NCI-H1436 treated with DMSO at 0.1 percent for 48 hours (cell line): ENCODE measurements around the gene SLC1A1.
"Not testable (repeated sequence)": the region's sequence is repeated elsewhere in the genome, so short reads cannot be mapped to it uniquely, and the experiment has no call there.

Source experiments
- DNase-seq: peaks from one replicate; lab custom pipeline; 2025; lab: John Stamatoyannopoulos, UW

SLC1A1 gene

DNA sequence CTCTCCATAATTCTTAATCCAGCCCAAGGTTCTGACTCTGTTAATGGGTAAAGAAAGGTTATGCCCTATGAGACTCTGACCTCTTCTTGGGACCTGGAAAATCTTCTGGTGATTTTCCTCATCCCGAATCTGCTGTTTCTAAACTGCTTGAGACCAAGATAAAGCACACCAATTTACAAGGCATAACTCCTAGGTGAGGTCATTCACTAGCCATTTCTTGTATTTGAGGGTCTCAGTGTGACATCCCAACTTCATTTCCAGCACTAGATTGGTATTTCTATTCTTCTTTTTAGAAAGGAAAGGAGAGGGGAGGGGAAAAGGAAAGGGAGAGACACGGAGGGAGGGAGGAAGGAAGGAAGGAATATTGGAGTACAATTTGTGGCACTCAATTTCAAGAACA, 51.6 kb downstream of the SLC1A1 start:
- DNase-seq, result no peak

DNA sequence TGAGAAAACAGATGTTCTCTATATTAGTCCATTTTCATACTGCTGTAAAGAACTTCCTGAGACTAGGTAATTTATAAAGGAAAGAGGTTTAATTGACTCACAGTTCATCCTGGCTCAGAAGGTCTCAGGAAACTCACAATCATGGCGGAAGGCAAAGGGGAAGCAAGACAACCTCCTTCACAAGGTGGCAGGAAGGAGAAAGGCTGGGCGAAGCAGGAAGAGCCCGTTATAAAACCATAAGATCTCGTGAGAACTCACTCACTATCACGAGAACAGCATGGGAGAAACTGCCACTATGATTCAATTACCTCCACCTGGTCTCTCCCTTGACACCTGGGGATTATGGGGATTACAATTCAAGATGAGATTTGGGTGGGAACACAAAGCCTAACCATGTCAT, 54.4 kb downstream of the SLC1A1 start:
- not testable (repeated sequence) for DNase-seq

DNA sequence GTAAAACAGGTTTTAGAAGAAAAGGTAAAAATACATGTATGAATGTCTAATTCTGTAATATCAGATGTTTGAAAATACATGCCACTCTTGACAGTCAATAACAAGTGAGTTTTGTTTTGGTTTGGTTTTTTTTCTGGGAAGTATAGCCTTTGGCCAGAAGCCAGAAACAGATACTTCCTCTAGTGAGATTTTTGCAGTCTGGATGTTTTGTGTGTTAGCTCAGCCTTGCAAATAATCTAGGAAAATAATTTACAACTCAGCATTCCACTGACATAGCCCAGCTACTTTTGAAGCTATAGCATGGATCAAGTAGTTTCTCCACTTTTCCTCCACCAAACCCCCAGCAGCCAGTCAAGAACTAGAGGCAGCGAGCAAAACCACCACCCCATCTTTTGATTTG, 56.7 kb downstream of the SLC1A1 start:
- DNase-seq, result no peak

DNA sequence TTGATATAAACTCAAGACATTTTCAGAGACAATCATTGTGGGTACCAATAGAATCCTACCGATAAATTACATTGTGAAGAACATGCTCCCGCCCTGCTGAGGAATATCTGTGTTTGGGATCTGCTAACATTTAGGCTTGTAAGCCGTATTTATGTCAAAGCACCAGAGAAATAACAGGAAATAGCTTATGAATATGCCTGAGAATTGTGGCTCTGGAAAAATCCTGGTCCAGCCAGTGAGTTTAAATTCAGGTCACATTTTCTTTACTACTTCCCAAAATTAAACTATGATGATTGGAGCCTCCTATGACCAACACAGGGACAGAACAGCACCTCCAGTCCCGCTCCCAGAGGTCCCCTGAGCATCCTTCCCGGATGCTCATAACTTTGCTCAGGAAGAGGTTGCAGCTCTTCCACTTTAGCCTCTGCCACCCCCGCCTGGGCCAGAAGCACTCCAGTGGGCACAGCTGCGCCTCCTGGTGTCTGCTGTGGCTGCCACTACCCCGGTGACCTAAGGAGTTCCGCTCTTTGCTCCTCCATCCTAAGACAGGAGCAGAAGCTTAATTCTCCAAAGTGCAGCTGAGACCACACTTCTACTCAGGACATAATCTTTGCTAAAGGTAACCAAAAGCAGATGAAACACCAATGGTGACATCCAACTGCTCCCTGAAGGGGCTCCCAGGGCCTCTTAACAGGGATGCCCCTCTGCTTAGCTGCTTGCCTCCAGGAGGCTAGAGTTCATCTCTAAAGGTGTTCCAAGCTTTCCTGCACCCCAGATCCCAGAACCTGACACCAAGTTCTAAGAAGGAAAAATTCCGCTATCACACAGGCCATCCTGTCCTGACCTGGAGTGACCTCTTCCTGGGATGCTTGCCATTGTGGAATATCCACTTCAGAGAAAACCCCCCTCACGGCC, 58.8 kb downstream of the SLC1A1 start:
- no peak for DNase-seq

DNA sequence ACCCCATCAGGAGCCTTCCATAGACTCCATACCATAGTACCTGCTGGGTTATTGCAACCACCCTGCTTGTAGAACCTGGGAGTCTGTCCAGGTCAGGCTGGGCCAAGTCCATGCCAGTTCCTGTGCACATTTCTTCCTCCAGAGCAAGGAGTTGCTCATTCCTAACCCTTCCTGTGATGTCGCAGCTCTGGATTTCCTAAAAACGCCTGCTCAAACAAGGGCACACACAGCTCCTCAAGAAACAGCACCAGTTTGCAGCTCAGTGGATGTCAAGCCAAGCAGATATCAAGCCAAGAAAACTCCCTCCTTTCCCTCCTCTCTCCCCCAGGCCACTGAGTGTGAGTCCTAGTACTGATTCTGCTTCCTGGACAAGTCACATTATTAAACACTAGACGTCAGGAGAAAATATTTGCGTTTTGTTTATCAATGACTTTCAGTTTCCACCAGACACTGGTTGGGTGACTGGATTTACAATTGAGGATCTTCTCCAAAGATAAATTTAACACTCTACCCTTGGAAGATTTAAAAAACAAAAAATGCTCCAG, 59.6 kb downstream of the SLC1A1 start:
- no peak for DNase-seq

DNA sequence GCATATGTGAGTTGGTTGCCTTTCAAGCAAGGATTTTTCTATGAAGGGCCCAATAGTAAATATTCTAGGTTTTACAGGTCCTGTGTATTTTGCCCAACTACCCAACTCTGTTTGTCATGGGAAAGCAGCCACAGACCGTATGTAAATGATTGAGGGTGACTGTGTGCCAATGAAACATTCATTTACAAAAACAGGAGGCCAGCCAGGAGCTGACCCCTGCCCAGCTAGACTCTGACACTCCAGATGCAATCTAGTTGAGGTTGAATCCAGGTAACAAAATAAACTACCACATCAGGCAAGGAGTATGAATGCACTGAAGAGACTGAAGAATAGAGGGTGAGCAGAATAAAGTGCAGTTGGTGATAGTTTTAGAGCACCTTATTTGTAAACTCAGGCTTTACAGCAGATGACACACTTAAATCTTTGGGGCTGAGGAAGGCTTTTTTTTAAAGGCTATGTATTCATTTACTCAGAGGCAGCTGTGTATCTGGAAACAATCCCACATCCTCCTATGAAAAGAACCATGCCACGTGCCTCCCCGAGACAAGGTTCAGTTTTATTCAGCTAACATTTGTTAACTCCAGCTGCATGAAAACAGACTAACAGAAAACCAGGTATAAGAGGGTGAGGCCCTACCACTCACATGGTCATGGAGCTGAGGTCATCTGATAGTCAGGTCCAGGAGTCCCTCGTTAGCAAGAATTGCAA, 60.7 kb downstream of the SLC1A1 start:
- no peak for DNase-seq

DNA sequence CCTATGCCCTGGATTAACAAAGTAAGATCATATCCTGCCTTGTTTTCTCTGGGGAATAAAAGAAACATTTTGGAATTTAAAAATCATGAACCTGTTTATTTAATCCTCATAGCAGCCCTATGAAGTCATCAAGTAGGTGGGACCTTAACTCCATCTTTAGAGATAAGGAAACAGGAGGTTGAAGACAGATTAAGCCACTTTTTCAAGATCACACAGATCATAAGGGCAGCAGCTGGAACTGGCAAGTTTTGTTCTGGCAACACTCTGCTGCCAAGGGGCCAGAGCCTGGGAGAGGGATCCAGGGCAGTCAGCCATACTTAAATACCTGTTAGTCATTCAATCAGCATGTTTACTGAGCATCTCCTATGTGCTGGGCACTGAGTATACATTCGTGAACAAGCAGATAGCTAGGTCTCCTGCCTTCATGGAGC, 63.7 kb downstream of the SLC1A1 start:
- no peak for DNase-seq

DNA sequence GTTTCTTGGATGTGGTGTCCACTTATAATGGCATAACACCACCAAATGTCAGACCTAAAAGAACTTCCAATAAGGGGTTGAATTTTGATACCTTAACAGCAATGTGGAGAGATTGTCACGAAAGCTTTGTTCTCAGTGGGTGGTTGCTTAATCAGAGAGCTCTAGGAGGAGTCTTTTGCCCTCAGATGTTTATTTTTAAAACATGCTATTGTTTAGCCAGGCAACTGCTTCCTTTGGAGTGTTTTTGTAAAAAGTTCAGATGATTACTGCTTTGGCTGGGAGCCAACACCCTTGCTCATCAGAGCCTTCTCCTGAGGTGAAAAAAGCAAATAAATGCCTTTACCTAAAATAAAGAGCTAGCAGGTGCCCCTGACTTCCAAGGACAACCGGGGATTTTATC, 65.0 kb downstream of the SLC1A1 start:
- DNase-seq, result no peak

DNA sequence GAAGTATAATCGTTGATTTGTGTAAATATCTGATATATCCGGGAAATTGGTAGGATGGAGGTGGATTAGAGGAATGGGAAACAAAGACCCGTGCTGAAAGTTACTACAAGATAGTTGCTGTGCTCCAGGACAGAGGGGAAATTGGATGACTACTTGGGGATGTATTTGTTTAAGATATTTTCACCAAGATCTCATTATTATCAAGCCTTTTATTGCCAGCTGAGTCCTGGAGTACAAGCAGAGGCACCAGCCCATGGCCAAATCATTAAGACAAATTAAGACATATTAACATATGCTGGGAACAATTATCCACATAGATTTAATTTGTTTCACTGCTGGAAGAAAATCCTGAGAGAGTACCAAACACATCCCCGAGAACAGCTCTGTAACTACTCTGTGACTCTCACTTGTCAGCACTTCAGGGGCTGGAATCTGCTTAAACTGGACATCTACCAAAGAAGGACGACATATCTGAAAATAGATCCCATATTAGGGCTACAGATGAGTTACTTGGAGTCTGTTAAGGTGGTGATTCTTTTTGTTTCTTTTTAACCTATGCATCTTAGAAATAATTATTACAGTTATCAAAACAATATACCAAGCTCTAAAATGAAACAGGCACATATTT, 68.2 kb downstream of the SLC1A1 start:
- DNase-seq, result no peak

DNA sequence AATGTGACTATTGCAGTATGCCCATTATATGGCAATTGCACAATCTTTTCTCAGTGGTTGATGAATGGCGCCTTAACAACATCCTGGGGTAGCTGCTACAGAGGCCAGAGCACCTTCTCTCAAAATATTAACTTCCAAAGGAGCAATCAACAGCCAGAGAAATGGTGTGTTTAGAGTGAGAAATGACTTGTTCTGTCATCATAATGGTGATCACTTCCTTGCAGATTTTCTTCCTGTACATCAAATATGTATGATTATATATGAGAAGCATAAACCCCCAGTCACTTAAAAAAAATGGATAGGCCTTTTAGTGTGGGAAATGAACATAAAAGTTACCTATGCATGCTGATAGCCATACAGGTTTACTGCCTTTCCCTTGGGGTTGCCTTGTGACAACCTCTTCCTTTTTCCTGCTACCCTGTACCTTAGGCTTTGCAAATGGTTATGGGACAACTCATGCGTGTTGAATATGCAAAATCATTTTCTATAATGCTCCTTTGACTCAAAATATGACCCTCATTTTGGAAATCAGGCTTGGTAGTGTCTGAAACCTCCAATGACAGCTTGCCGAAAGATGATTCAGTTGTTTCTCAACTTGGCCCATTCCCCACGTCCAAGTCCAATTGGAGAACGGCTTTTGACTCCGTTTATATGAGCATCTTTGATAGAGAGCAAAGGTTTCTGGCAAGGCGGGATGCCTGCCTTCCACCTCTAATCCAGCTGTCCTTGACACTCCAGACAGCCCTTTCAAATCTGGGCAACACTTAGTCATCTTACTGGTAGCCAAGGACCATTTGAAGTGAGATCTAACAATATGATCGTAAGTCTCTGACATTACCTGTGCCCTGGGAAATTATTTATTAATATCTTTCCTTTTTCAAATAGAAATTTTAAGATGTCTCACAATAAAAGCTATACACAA, 69.3 kb downstream of the SLC1A1 start:
- DNase-seq, result no peak

DNA sequence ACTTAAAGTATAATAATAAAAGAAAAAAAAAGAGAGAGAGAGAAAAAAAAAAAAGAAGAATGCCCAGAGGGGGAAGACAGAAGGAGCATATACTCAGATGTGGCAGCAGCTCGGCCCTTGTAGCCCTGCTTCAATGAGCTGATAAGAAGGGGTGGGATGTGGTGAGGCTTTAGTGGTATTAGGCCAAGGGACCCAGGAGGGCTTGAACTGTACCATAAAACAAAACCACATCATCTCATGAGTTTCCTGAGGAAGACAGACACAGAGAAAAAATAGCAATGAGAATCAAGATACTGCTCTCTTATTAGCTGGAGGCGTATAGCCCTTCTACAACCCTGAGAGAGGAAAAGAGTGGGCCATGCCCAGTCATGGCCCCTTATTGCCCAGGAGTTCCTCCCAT, 72.8 kb downstream of the SLC1A1 start:
- no peak for DNase-seq

DNA sequence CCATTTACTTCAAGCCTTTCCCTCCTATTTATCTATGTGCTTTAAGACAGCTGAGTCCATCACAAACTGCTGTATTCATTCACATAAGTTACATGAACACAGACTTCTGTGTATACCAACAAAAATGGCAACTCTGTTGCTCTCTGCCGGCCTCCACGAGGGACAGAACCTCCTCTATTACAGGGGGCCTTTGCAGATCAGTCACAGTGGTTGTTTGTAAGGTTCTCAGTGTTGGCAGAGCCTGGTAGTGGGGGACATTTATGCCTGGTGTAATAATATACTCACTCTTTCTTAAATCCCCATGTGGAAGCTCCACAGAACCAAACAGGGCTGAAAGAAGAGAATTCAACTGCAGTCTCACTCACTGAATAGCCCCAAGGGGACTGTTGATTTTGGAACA, 76.5 kb downstream of the SLC1A1 start:
- no peak for DNase-seq

DNA sequence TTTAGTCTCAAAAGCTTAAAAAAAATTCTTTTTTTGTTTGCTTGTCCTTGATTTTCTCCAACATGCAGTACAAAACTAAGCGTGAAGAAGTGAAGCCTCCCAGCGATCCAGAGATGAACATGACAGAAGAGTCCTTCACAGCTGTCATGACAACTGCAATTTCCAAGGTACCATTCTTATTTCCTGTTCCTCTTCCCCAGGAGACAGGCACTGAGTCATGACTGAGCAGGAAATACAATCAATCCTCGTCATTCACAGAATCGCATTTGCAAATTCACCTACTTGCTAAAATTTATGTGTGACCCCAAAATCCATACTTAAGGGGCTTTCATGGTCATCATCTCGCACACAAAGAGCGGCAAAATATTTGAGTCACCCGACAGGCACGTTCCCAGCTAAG, 77.3 kb downstream of the SLC1A1 start:
- no peak for DNase-seq

DNA sequence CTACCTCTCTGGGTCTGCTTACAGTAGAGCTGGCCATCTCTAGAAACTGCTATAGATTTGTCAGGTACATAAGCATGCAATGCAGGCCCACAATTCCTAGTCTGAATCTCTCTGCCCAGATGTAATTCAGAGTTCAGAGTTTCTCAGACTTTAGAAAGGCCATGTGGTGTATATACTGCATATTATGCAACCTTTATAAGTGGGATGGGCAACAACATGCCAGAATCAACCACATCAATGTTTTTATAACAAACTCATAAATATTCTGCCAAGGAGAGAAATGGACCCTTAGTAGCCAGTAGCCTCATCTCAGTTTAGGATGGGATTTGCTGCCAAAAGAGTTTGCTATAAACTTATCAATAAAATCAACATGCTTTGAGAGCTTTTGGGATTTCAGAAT, 78.8 kb downstream of the SLC1A1 start:
- no peak for DNase-seq

DNA sequence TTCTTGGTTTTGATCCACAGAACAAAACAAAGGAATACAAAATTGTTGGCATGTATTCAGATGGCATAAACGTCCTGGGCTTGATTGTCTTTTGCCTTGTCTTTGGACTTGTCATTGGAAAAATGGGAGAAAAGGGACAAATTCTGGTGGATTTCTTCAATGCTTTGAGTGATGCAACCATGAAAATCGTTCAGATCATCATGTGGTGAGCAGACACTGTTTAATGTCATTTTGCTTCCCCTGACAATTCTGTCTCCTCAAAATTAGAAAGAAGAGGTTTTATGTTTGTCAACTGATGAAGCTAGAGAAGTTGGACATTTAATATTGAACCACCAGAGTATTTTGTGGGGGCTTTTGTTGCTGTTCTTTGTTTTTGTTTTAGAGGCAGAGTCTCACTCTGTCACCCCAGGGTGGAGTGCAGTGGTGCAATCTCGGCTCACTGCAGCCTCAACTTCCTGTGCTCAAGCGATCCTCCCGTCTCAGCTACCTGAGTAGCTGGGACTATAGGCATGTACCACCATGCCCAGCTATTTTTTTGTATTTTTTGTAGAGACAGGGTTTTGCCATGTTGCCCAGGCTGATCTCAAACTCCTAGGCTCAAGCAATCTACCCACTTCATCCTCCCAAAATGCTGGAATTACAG, 82.0 kb downstream of the SLC1A1 start:
- no peak for DNase-seq

DNA sequence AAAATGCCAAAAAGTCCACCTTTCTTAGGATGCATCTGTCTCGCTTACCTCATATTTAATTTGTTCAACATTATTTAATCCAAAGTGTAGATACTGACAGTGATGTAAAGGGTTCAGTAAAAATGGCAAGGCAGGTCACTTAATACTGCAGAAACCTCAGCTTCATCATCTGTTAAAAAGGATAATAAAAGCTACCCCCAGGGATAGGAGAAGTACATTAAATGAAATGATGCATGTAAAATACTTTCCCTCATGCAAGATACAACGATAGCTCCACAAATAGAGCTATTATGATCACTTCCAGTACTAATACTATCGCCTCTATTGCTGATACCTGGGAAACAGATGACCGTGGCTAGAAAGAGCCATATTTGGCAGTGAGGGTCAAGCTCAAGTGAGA, 82.9 kb downstream of the SLC1A1 start:
- no peak for DNase-seq

DNA sequence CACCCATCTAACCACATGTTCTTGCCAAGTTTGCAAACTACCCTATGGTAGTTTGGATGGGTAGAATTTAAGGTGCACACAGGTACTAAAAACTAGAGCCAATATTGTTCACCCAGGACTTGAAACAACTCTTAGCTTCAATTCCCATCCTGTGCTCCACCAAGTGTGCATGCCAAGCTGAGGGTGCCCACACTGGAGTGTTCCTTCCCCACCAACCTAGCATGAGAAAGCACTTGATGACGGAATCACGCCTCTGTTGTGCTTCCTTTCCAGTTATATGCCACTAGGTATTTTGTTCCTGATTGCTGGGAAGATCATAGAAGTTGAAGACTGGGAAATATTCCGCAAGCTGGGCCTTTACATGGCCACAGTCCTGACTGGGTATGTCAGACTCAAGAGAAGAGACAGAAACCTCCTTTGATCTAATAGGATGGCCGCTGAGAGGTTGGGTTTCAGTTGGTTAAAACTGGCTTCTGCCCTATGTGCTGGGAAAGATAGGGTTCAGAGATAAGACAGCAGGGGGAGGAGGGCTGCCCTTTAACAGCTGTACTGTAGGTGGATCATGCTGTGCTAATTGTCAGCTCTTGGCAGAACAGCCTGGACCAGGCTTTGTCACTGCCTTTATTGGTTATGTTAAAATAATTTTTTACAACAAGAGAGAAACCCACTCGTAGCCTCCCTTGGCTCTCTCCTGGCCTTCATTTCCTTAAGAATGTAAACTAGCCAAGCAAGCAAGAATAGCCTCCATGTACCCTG, 83.5 kb downstream of the SLC1A1 start:
- DNase-seq, result no peak

DNA sequence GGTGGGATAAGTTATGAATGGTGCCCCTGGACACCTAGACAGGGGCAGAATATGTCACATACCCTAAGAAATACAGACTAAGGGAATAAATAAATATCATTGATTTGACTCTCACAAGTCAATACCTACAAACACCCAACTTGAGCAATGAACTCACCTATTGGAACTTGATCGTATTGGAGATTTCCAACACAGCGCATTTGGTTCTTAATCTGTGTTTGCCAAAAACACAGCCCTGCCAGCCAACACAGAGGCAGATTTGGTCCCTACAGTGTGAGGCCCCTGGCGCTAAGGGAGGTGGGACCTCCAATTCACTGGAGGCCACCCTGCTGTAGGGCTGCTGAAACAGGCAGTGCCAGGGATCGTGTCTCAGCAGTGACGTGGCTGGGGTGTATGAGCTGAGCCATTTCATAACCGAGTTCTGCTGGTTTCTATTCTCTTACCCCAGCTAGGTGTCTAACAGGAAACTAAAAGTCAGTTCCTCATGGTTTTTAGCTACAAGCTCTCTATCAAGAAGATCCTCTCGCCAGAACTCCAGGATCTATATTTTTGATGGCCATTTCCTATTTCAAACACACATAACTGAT, 84.5 kb downstream of the SLC1A1 start:
- DNase-seq, result no peak

DNA sequence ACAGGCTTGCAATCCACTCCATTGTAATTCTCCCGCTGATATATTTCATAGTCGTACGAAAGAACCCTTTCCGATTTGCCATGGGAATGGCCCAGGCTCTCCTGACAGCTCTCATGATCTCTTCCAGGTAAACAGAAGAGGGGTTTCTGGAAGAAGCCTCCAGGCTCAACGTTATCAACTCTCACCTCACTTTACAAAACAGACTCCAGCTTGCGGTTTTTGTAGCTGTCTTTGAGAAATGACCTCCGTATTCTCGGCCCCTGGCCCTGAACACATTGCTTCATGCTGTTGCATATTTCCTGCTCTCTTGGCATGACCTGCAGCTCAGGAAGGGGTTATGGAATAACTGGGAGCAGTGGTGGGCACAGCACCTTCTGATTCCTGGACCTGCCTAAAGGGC, 85.7 kb downstream of the SLC1A1 start:
- DNase-seq, result no peak

DNA sequence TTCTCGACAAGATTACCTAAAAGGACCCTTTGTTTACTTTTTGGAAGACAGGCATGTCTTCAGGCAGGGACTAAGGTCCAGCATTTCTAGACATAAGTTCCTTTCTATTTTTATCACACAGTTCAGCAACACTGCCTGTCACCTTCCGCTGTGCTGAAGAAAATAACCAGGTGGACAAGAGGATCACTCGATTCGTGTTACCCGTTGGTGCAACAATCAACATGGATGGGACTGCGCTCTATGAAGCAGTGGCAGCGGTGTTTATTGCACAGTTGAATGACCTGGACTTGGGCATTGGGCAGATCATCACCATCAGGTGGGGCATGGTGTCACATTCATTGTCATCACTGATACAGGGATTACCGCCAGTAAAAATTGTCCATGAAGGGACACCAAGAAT, 86.2 kb downstream of the SLC1A1 start:
- DNase-seq, result no peak
